HG03159 (cell line): ENCODE results near the gene RAB40C.
A peak's percentile ranks its signal among the peaks of the same experiment; 100 is the strongest.

ENCODE experiments used
- ATAC-seq: cut with Tn5 transposase; IDR thresholded peaks from one replicate; pipeline ENCODE4 v1.9.1; 2021; ENCODE audit warnings: mild to moderate bottlenecking, moderate library complexity; ENCODE audit not compliant: unreplicated experiment

Gene RAB40C

GRCh38 chr16:574021-574760 lies 15.7 kb upstream of the RAB40C start:
- no peak for ATAC-seq

- ATAC-seq, result no peak
Observed at GRCh38 chr16:575354-576196, 14.3 kb upstream of the RAB40C start.

GRCh38 chr16:576197-576822 lies 13.6 kb upstream of the RAB40C start:
- ATAC-seq, result no peak

GRCh38 chr16:576823-577201 lies 13.1 kb upstream of the RAB40C start:
- no peak for ATAC-seq

GRCh38 chr16:577796-578195 lies 12.1 kb upstream of the RAB40C start:
- no peak for ATAC-seq

- ATAC-seq, result no peak
Observed at GRCh38 chr16:578232-578869, 11.5 kb upstream of the RAB40C start.

GRCh38 chr16:578870-579405 lies 10.9 kb upstream of the RAB40C start:
- ATAC-seq, result no peak

- no peak for ATAC-seq
Observed at GRCh38 chr16:580141-580945, 9.5 kb upstream of the RAB40C start.

- ATAC-seq, result no peak
Observed at GRCh38 chr16:580946-581498, 8.8 kb upstream of the RAB40C start.

- ATAC-seq, result no peak
Observed at GRCh38 chr16:582218-582613, 7.7 kb upstream of the RAB40C start.

GRCh38 chr16:582614-583331 lies 7.1 kb upstream of the RAB40C start:
- no peak for ATAC-seq

GRCh38 chr16:583470-583814 lies 6.4 kb upstream of the RAB40C start:
- no peak for ATAC-seq

- no peak for ATAC-seq
Observed at GRCh38 chr16:583815-584591, 5.9 kb upstream of the RAB40C start.

- no peak for ATAC-seq
Observed at GRCh38 chr16:585351-585750, 4.5 kb upstream of the RAB40C start.

GRCh38 chr16:586047-586644 lies 3.7 kb upstream of the RAB40C start:
- no peak for ATAC-seq

- ATAC-seq, result no peak
Observed at GRCh38 chr16:586645-587590, 2.9 kb upstream of the RAB40C start.

GRCh38 chr16:588639-588888 lies 1.3 kb upstream of the RAB40C start:
- peak; percentile 14 for ATAC-seq
